Activated CD4-positive, alpha-beta T cell treated with anti-CD3 and anti-CD28 coated beads, Interleukin-2, amount 10 ng/mL, durations not matched to agents 7 days and 5 days (primary cell): ENCODE measurements around the gene LMLN. TPM values are rescaled to one million over a fixed set of nuclear protein-coding genes. Genes with fewer than 3 reads are reported as not detected.
"Not testable (repeated sequence)": the region's sequence is repeated elsewhere in the genome, so short reads cannot be mapped to it uniquely, and the experiment has no call there.

Experiments
- CTCF ChIA-PET: fragments of 350-600 bp; sonication (Branson Sonifier 250); formaldehyde crosslinking; loops from one replicate; lab custom pipeline; 2021; ENCODE audit warnings: antibody characterized with exemption; lab: Charles Lee
- POLR2A ChIA-PET: fragments of 350-600 bp; sonication (Branson Sonifier 250); formaldehyde crosslinking; loops from one replicate; lab custom pipeline; 2021; ENCODE audit warnings: antibody characterized with exemption; lab: Charles Lee
- DNase-seq: peaks from one replicate; pipeline ENCODE4 v3.0.0-alpha.2; 2020
- H3K27ac Mint-ChIP-seq: one replicate; pipeline ENCODE4 v1.8.0; 2021; ENCODE audit warnings: mild to moderate bottlenecking, moderate library complexity, mixed read lengths
- H3K27me3 Mint-ChIP-seq: one replicate; pipeline ENCODE4 v1.8.0; 2021; ENCODE audit warnings: mixed read lengths
- H3K36me3 Mint-ChIP-seq: one replicate; pipeline ENCODE4 v1.8.0; 2021; ENCODE audit warnings: low read depth, mixed read lengths
- H3K4me1 Mint-ChIP-seq: one replicate; pipeline ENCODE4 v1.8.0; 2021; ENCODE audit warnings: mixed read lengths
- H3K4me3 Mint-ChIP-seq: one replicate; pipeline ENCODE4 v1.8.0; 2021; ENCODE audit warnings: mild to moderate bottlenecking, moderate library complexity, mixed read lengths
- H3K9me3 Mint-ChIP-seq: one replicate; pipeline ENCODE4 v1.8.0; 2021; ENCODE audit warnings: mixed read lengths
- total RNA-seq, 2 experiments: library from RNA; stranded (reverse); gene quantifications; one replicate each; pipeline ENCODE4 v1.2.3, GENCODE V29; 2021

Gene LMLN
- 1 to 10 TPM; 2.7 to 3.1 TPM for total RNA-seq

- peaks cover 30% of the 10 kb centered on the region for H3K36me3 Mint-ChIP-seq
- ChIA-PET CTCF (interaction anchor here (2.0 kb wide), 1 partner anchor 36 kb away, joined by 6 read pairs; no protein-coding TSS in a partner anchor), POLR2A (no interaction called here)
- H3K27me3 Mint-ChIP-seq = no peaks in the 10 kb centered on the region
- H3K27ac Mint-ChIP-seq = peak within 1 kb of the TSS; percentile 89
- no peaks in the 10 kb centered on the region for H3K9me3 Mint-ChIP-seq
- H3K4me1 Mint-ChIP-seq = peaks cover 57% of the 10 kb centered on the region
- peak; percentile 96 for DNase-seq
- peak within 1 kb of the TSS; percentile 87 for H3K4me3 Mint-ChIP-seq
Measured at GRCh38 chr3:197959891-197960693, at the start of gene LMLN. Gene LMLN, plus strand, starts transcription at chr3:197960217. Its CDS starts 29 bp downstream, at chr3:197960246.

DNA sequence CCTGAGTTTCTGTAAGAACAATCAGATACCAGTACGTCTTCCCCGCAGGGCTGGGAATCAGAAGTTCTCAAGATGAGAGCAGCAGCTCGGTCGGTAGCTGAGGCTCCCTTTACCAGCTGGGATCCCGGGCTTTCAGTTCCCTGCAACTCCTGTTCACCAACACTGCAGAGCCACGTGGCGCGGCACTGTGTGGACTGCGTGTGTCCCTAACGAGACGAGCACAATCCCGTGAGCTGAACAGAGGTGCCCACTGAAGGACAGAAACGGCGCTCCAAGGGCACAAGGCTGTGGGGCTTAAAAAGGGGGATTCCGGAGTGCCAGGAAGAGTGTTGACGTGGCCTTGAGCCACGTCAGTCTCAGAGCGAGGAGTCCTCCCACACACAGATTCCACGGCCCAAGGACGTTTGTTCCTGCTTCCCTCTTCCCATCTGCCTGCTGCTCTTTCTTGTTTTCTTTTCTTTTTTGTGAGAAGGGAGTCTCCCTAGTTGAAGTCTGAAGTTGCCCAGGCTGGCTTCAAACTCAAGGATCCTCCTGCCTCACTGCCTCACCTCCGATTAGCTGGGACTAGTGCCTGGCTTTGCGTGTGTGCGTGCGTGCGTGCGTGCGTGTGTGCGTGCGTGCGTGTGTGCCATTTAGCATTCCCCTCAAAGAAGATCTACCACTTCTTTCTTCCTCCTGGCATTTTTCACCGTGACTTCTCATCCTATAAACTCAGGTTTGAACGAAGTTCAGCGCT lies 47.1 kb upstream of the LMLN start:
- no peaks in the 10 kb centered on the region for H3K27me3 Mint-ChIP-seq
- no peak for DNase-seq
- CTCF ChIA-PET = interaction anchor here (0.7 to 1.1 kb wide), 3 partner anchors 10 to 385 kb away, joined by 3 read pairs; no protein-coding TSS in a partner anchor
- H3K4me3 Mint-ChIP-seq = no peak overlapping the region
- H3K36me3 Mint-ChIP-seq = peaks cover 2% of the 10 kb centered on the region
- H3K27ac Mint-ChIP-seq = no peak overlapping the region
- POLR2A ChIA-PET = no interaction called here
- no peaks in the 10 kb centered on the region for H3K9me3 Mint-ChIP-seq
- H3K4me1 Mint-ChIP-seq = no peaks in the 10 kb centered on the region

DNA sequence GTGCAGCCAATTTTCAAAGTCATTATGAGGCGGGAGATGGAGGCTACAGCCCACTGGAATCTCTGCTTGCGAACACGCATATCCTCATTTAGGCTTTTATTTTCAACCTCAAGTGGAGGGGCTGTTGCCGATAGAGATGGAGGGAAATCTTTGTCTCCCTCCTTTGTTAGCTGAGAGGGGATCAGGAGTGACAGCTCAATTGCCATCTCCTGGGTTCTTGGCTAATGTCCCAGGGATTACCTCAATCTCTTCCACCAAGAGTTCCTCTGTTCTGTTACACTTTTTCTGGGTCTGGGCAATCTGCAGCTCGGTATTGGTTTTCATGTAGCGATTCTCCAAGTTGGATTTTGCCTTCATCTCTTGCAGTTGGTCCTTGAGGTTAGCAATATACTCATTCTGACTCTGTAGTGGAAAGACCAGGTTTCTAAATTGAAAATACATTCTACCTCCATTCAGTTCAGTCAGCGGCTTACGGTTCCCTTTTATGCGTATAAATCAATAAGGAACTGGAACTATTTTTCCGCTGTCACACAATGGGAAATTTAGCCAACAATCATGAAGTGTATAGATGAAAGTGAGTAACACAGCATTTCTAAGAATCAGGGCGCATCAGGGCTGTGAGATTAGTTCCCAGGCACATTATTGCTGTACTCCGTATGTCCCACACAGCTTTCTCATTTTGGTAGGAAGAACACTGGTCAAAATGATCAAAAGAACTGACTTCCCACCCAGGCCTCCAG lies 46.2 kb upstream of the LMLN start:
- peaks cover 2% of the 10 kb centered on the region for H3K36me3 Mint-ChIP-seq
- POLR2A ChIA-PET = no interaction called here

GRCh38 chr3:197921429-197922275 lies 38.4 kb upstream of the LMLN start:
- POLR2A ChIA-PET, H3K27me3 Mint-ChIP-seq, H3K9me3 Mint-ChIP-seq, H3K4me1 Mint-ChIP-seq, H3K4me3 Mint-ChIP-seq, DNase-seq, H3K36me3 Mint-ChIP-seq, CTCF ChIA-PET, H3K27ac Mint-ChIP-seq: not testable (repeated sequence)

More for the DNA sequence above, 46.2 kb upstream of the LMLN start:
- Mint-ChIP-seq H3K4me3 (no peak overlapping the region), H3K9me3 (no peaks in the 10 kb centered on the region), H3K4me1 (no peaks in the 10 kb centered on the region), H3K27me3 (no peaks in the 10 kb centered on the region), H3K27ac (no peak overlapping the region)
- no peak for DNase-seq
- CTCF ChIA-PET = interaction anchor here (1.8 to 3.9 kb wide), 2 partner anchors 7 to 10 kb away, joined by 4 to 13 read pairs; no protein-coding TSS in a partner anchor

- ChIA-PET CTCF (no interaction called here), POLR2A (no interaction called here)
- Mint-ChIP-seq H3K4me3 (no peak overlapping the region), H3K27me3 (no peaks in the 10 kb centered on the region), H3K4me1 (peaks cover 5% of the 10 kb centered on the region), H3K27ac (no peak overlapping the region), H3K9me3 (no peaks in the 10 kb centered on the region), H3K36me3 (peaks cover 13% of the 10 kb centered on the region)
- DNase-seq = no peak
Measured at GRCh38 chr3:197926418-197926817, 33.6 kb upstream of the LMLN start.

- peaks cover 13% of the 10 kb centered on the region for H3K36me3 Mint-ChIP-seq
- not testable (repeated sequence) for H3K4me3 Mint-ChIP-seq, H3K9me3 Mint-ChIP-seq, DNase-seq, H3K4me1 Mint-ChIP-seq, H3K27me3 Mint-ChIP-seq, H3K27ac Mint-ChIP-seq
- CTCF ChIA-PET = interaction anchor here (0.8 kb wide), 1 partner anchor 22 kb away, joined by 3 read pairs; no protein-coding TSS in a partner anchor
- POLR2A ChIA-PET = interaction anchor here (0.6 kb wide), 1 partner anchor 93 kb away, joined by 8 read pairs; no protein-coding TSS in a partner anchor
Measured at GRCh38 chr3:197927578-197927977, 32.4 kb upstream of the LMLN start.

DNA sequence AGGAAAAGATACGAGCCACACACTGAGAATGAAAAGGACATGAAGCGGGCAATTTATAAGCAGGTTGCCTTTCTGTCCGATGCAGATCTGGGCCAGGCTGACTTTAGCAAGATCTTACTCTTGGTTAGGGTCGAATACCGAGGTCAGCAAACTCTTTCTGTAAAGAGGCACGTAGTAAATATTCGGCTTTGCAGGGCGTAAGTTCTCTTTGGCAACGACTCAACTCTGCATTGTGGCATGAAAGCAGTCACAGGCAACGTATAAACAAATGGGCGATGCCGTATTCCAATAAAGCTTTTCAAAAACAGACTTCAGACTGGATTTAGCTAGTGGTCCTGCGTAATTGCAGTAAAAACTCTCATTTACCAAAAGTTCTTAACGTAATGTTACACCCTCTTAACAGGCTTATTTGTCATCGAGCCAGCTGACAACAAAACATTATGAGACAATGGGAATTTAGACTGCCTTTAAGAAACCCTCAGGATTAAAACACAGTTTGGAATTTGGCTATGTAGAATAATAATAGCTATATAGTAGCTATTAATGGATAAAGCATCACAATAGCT lies 23.1 kb upstream of the LMLN start:
- H3K4me1 Mint-ChIP-seq = peaks cover 5% of the 10 kb centered on the region
- ChIA-PET POLR2A (no interaction called here), CTCF (interaction anchor here (0.6 to 1.4 kb wide), 4 partner anchors 11 to 338 kb away, joined by 3 to 7 read pairs (median 4); no protein-coding TSS in a partner anchor)
- no peaks in the 10 kb centered on the region for H3K9me3 Mint-ChIP-seq
- no peaks in the 10 kb centered on the region for H3K27me3 Mint-ChIP-seq
- no peak overlapping the region for H3K4me3 Mint-ChIP-seq
- no peak overlapping the region for H3K27ac Mint-ChIP-seq
- peaks cover 2% of the 10 kb centered on the region for H3K36me3 Mint-ChIP-seq
- no peak for DNase-seq

DNA sequence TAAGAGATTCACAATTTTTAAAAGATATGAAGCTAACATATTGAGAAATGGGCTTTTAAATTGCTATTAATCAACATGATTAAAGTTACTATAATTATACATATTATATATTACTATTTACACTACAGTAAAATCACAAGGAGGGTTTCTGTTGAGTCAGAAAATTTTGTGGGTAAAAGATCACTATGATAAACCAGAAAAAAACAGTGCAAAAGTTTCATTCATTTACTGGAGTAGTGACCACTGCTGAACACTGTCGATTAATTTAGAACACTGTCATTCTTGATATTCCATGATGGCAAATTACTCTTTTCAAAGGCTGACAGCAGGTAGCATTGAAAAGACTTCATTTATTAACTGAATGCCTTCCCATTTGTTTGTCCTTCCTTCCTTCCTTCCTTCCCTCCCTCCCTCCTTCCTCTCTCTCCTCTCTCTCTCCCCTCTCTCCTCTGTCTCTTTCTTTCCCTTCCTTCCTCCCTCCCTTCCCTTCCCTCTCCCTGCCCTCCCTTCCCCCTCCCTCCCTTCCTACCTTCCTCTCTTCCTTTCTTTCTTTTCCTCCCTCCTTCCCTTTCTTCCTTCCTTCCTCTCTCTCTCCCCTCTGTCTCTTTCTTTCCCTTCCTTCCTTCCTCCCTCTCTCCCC lies 19.2 kb upstream of the LMLN start:
- no peak for DNase-seq
- no peaks in the 10 kb centered on the region for H3K36me3 Mint-ChIP-seq
- H3K27me3 Mint-ChIP-seq = no peaks in the 10 kb centered on the region
- H3K9me3 Mint-ChIP-seq = no peaks in the 10 kb centered on the region
- ChIA-PET POLR2A (no interaction called here), CTCF (no interaction called here)
- H3K4me3 Mint-ChIP-seq = no peak overlapping the region
- peaks cover 7% of the 10 kb centered on the region for H3K4me1 Mint-ChIP-seq
- H3K27ac Mint-ChIP-seq = no peak overlapping the region

- H3K4me3 Mint-ChIP-seq = no peak overlapping the region
- no peaks in the 10 kb centered on the region for H3K36me3 Mint-ChIP-seq
- H3K27me3 Mint-ChIP-seq = no peaks in the 10 kb centered on the region
- peaks cover 7% of the 10 kb centered on the region for H3K4me1 Mint-ChIP-seq
- no peak overlapping the region for H3K27ac Mint-ChIP-seq
- DNase-seq = peak; percentile 55
- ChIA-PET POLR2A (interaction anchor here (0.5 kb wide), 1 partner anchor 19 kb away, joined by 3 read pairs; no protein-coding TSS in a partner anchor), CTCF (interaction anchor here (0.7 to 2.2 kb wide), 7 partner anchors 8 to 632 kb away, joined by 3 to 13 read pairs (median 3); no protein-coding TSS in a partner anchor)
- no peaks in the 10 kb centered on the region for H3K9me3 Mint-ChIP-seq
Measured at GRCh38 chr3:197942956-197943556, 17.0 kb upstream of the LMLN start.

DNA sequence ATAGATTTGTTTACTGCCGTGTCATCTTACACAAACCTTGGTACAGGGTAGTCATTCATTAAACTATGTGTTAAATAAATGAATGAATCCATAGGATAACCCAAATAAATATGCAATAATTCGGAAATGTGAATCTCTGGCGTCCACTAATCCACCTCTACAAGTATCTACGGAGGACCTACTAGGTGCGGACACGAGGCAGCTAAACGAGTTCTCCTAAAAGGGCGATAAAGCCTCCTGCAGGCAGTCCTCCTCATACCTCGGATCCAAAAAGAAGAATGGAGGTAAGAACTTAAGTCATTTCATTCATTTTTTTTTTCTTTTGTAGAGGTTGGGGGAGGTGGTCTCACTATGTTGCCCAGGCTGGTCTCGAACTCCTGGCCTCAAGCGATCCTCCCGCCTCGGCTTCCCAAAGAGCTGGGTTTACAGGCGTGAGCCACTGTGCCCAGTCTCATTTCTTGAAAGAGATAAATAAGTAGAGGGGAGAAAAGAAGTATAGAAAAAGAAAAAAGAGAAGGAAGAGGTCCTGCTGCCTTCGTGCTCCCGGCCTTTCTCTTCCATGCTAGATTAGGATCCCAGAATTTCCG lies 10.7 kb upstream of the LMLN start:
- Mint-ChIP-seq H3K4me3 (peak overlapping the region; percentile 94), H3K4me1 (peaks cover 44% of the 10 kb centered on the region), H3K27ac (peak overlapping the region; percentile 96), H3K36me3 (peaks cover 36% of the 10 kb centered on the region), H3K27me3 (no peaks in the 10 kb centered on the region), H3K9me3 (no peaks in the 10 kb centered on the region)
- no peak for DNase-seq
- ChIA-PET POLR2A (no interaction called here), CTCF (interaction anchor here (1.0 to 1.2 kb wide), 3 partner anchors 15 to 99 kb away, joined by 3 read pairs; no protein-coding TSS in a partner anchor)
